GM23338 (cell line): ENCODE data around the gene LMNTD2.

Source experiments
- CREB1 ChIP-seq: fragments of 250-450 bp; sonication (Bioruptor Pico); IDR thresholded peaks from 2 replicates; pipeline ENCODE4 v1.5.0; 2020; ENCODE audit warnings: low read depth, mild to moderate bottlenecking, moderate library complexity
- ETS1 ChIP-seq: IDR thresholded peaks from 2 replicates; pipeline ENCODE4 v1.6.1; 2016; ENCODE audit warnings: antibody characterized with exemption
- EZH2 ChIP-seq: fragments of 200-600 bp; sonication (generic); IDR thresholded peaks from one replicate; pipeline ENCODE4 v1.8.0; 2017; ENCODE audit warnings: antibody characterized with exemption, mild to moderate bottlenecking, low read depth; ENCODE audit not compliant: unreplicated experiment
- EZH2phosphoT487 ChIP-seq: fragments of 200-600 bp; sonication (generic); IDR thresholded peaks from one replicate; pipeline ENCODE4 v1.8.1; 2018; ENCODE audit warnings: antibody characterized with exemption; ENCODE audit not compliant: unreplicated experiment
- JUNB ChIP-seq: IDR thresholded peaks from one replicate; pipeline ENCODE4 v1.6.1; 2016; ENCODE audit warnings: antibody characterized with exemption; ENCODE audit not compliant: unreplicated experiment
- NANOG ChIP-seq: IDR thresholded peaks from 2 replicates; pipeline ENCODE4 v1.6.1; 2016; ENCODE audit warnings: antibody characterized with exemption, borderline replicate concordance
- POLR2AphosphoS5 ChIP-seq: IDR thresholded peaks from 2 replicates; pipeline ENCODE4 v1.6.1; 2016; ENCODE audit warnings: antibody characterized with exemption, low read depth
- REST ChIP-seq: IDR thresholded peaks from one replicate; pipeline ENCODE4 v1.6.1; 2018; ENCODE audit warnings: antibody characterized with exemption; ENCODE audit not compliant: unreplicated experiment
- ZNF114 ChIP-seq: fragments of 250-450 bp; sonication (Bioruptor Pico); IDR thresholded peaks from 2 replicates; pipeline ENCODE4 v1.5.0; 2020; ENCODE audit warnings: mild to moderate bottlenecking, moderate library complexity
- ZNF331 ChIP-seq: fragments of 250-450 bp; sonication (Bioruptor Pico); IDR thresholded peaks from 2 replicates; pipeline ENCODE4 v1.5.0; 2020; ENCODE audit warnings: low read depth, mild to moderate bottlenecking, moderate library complexity
- TF ChIP-seq, protein P1 (sequence below), 2 experiments: fragments of 200-600 bp in 1 of 2; sonication (generic) in 1 of 2; conservative IDR thresholded peaks; 2 replicates each; pipeline versions ENCODE4 v1.5.1 to v1.6.1; 2016 to 2017; ENCODE audit warnings: antibody characterized with exemption in 2 of 2, low read depth in 2 of 2, mild to moderate bottlenecking in 2 of 2, moderate library complexity in 1 of 2

- TF ChIP-seq EZH2phosphoT487 (no peak), POLR2AphosphoS5 (peak; percentile 55; the same call in 1 of the 2 replicates), CREB1 (CRISPR knock-in tag) (peak; percentile 44), EZH2 (no peak), ZNF331 (CRISPR knock-in tag) (no peak), JUNB (no peak), REST (no peak), ZNF114 (CRISPR knock-in tag) (no peak), ETS1 (no peak), NANOG (no peak)
- TF ChIP-seq, protein P1, sequence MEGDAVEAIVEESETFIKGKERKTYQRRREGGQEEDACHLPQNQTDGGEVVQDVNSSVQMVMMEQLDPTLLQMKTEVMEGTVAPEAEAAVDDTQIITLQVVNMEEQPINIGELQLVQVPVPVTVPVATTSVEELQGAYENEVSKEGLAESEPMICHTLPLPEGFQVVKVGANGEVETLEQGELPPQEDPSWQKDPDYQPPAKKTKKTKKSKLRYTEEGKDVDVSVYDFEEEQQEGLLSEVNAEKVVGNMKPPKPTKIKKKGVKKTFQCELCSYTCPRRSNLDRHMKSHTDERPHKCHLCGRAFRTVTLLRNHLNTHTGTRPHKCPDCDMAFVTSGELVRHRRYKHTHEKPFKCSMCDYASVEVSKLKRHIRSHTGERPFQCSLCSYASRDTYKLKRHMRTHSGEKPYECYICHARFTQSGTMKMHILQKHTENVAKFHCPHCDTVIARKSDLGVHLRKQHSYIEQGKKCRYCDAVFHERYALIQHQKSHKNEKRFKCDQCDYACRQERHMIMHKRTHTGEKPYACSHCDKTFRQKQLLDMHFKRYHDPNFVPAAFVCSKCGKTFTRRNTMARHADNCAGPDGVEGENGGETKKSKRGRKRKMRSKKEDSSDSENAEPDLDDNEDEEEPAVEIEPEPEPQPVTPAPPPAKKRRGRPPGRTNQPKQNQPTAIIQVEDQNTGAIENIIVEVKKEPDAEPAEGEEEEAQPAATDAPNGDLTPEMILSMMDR (conservative IDR thresholded peaks at IDR 0.05; ENCODE audit: low read depth in 2 of 2): no peak
These were observed 8.0 kb upstream of the LMNTD2 start for GRCh38 chr11:568306-569157.
